Duodenal mucosa (tissue), 2 donors: Measurements from ENCODE around the gene MACROD1.
"Not testable (repeated sequence)": the region's sequence is repeated elsewhere in the genome, so short reads cannot be mapped to it uniquely, and the experiment has no call there.

Experiments
- H3K27ac ChIP-seq: one replicate; pipeline ENCODE4 v1.7.0; 2013; ENCODE audit warnings: low read depth, low read length
- H3K27me3 ChIP-seq, 2 donors: one replicate each; pipeline ENCODE4 v1.7.0; 2013; ENCODE audit warnings: low read length in 2 of 2, control low read depth in 1 of 2; ENCODE audit not compliant: insufficient read depth in 2 of 2, control insufficient read depth in 1 of 2
- H3K36me3 ChIP-seq, 2 donors: one replicate each; pipeline ENCODE4 v1.7.0; 2013; ENCODE audit warnings: low read length in 2 of 2, control low read depth in 1 of 2; ENCODE audit not compliant: insufficient read depth in 2 of 2, control insufficient read depth in 1 of 2
- H3K4me1 ChIP-seq, 2 donors: one replicate each; pipeline ENCODE4 v1.7.0; 2013; ENCODE audit warnings: low read length in 2 of 2, control low read depth in 1 of 2; ENCODE audit not compliant: insufficient read depth in 2 of 2, control insufficient read depth in 1 of 2
- H3K4me3 ChIP-seq, 2 donors: one replicate each; pipeline ENCODE4 v1.7.0; 2013; ENCODE audit warnings: low read length in 2 of 2, low read depth in 1 of 2
- H3K9ac ChIP-seq, 2 donors: one replicate each; pipeline ENCODE4 v1.7.0; 2013; ENCODE audit warnings: low read length in 2 of 2, low read depth in 1 of 2
- H3K9me3 ChIP-seq, 2 donors: one replicate each; pipeline ENCODE4 v1.7.0; 2013; ENCODE audit warnings: low read length in 2 of 2, control low read depth in 1 of 2; ENCODE audit not compliant: control insufficient read depth in 1 of 2

MACROD1 gene

DNA sequence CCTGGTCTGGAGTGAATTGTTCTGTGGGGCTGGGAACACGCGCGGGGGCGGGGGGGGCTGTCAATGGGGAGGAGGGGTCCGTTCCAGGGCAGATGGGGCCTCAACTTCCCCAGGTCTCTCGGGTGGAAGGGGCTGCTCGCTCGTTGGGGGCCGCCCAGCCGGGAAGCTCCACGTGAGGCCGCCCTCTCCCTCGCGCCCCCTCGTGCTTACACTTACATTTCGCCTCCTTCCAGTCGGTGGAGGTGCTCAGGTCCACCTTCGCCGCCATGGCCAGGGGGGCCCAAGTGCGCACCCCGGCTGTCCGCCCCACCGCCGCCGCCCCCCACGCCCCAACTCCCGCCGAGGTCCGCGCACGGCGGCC, 452 bp downstream of the MACROD1 start:
- Histone ChIP-seq H3K27ac (no peak overlapping the region), H3K4me3 (peak overlapping the region; percentile 46 to 71), H3K4me1 (peaks cover 11 to 13% of the 10 kb centered on the region in 2 donors), H3K27me3 (no peaks in the 10 kb centered on the region), H3K36me3 (no peaks in the 10 kb centered on the region), H3K9ac (peak overlapping the region; percentile 44 to 69), H3K9me3 (no peaks in the 10 kb centered on the region)

DNA sequence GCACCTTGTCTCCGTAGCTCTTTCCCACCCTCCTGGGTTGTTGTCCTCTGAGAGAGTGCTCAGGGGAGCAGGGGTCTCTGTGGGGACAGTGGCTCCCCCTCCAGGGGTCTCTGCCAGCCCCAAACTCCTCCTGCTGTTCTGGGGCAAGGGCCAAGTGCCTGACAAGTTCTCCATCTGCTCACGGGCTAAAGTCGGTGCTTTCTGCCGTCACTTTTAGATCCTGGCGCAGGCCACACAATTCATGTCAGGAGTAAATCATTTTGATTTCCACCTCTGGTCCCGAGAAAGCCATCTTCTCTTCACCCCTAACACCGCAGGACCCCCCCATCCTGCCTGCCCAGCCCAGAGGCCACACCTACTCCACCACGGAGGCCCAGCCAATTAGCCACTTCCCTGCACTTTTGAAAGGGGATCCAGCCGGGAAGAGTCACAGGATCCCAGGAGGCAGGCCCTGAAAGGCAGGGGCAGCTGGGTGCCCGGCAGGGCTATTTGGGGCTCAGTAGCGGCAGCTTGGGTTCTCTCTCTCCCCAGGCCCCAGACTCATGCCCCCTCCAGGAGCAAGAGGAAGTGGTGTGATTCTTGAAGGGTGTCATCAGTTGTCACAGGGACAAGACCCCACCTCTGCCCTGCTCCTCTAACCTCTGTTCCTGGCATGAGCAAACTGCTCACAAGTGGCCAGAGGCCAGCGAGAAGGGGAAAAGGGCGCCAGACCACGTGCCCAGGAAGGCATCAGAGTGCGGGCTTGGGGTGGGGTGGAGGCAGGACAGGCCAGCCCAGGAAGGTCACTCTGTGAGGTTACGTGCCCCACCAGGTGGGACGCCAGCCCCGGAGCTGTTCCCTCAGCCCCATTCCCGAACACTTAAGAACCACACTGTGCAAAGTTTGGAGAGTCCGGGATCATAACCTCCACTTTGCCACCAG, 1.3 kb downstream of the MACROD1 start:
- peak overlapping the region; percentile 44 to 69 for H3K9ac ChIP-seq
- no peaks in the 10 kb centered on the region for H3K9me3 ChIP-seq
- peak overlapping the region; percentile 46 to 71 for H3K4me3 ChIP-seq
- peak overlapping the region; percentile 5 for H3K27ac ChIP-seq
- peaks cover 11 to 13% of the 10 kb centered on the region in 2 donors for H3K4me1 ChIP-seq
- no peaks in the 10 kb centered on the region for H3K27me3 ChIP-seq
- no peaks in the 10 kb centered on the region for H3K36me3 ChIP-seq

DNA sequence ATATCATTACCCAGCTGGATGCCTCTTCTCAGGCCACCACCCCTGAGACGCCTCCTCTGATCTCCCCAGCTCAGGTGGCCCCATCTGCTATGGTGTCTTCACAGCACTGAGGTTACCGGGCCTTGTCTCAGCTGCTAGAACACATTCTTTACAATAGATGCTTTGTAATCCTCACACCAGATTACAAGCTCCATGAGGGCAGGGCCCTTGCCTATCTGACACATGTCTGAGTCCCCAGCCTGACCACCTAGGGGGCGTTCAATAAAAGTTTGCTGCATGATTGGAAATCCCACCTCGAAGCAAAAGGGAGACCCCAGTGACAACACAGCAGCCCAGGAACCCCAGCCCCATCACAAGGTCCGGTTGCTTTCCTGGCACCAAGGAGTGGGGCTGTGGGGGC, 2.0 kb downstream of the MACROD1 start:
- Histone ChIP-seq H3K27me3 (no peaks in the 10 kb centered on the region), H3K4me3 (no peak overlapping the region), H3K36me3 (no peaks in the 10 kb centered on the region), H3K27ac (no peak overlapping the region), H3K9me3 (no peaks in the 10 kb centered on the region), H3K9ac (no peak overlapping the region), H3K4me1 (peaks cover 11 to 13% of the 10 kb centered on the region in 2 donors)

DNA sequence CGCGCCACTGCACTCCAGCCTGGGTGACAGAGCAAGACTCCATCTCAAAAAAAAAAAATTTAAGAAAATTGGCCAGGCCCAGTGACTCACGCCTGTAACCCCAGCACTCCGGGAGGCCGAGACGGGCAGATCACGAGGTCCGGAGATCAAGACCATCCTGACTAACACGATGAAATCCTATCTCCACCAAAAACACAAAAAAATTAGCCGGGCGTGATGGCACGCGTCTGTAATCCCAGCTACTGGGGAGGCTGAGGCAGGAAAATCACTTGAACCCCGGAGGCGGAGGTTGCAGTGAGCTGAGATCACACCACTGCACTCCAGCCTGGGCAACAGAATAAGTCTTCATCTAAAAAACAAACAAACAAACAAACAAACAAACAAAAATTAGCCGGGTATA, 3.1 kb downstream of the MACROD1 start:
- not testable (repeated sequence) for H3K4me3 ChIP-seq, H3K27ac ChIP-seq, H3K27me3 ChIP-seq, H3K9ac ChIP-seq, H3K36me3 ChIP-seq, H3K9me3 ChIP-seq
- peaks cover 11 to 13% of the 10 kb centered on the region in 2 donors for H3K4me1 ChIP-seq

DNA sequence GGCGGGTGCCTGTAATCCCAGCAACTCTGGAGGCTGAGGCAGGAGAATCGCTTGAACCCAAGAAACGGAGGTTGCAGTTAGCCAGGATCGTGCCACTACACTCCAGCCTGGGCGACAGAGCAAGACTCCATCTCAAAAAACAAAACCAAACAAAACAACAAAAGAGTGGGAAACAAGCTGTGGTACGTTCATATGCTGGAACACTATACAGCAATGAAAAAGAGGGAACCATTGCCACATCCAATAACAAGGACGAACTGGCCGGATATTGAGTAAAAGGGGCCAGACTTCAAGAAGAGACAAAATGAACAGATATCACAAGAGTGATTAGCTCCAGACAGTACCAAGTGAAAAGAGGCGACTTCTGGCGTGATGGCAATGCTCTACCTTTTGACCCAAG, 4.9 kb downstream of the MACROD1 start:
- no peak overlapping the region for H3K9ac ChIP-seq
- no peaks in the 10 kb centered on the region for H3K27me3 ChIP-seq
- H3K4me1 ChIP-seq = peaks cover 11 to 13% of the 10 kb centered on the region in 2 donors
- no peaks in the 10 kb centered on the region for H3K9me3 ChIP-seq
- no peak overlapping the region for H3K4me3 ChIP-seq
- no peaks in the 10 kb centered on the region for H3K36me3 ChIP-seq
- H3K27ac ChIP-seq = no peak overlapping the region

DNA sequence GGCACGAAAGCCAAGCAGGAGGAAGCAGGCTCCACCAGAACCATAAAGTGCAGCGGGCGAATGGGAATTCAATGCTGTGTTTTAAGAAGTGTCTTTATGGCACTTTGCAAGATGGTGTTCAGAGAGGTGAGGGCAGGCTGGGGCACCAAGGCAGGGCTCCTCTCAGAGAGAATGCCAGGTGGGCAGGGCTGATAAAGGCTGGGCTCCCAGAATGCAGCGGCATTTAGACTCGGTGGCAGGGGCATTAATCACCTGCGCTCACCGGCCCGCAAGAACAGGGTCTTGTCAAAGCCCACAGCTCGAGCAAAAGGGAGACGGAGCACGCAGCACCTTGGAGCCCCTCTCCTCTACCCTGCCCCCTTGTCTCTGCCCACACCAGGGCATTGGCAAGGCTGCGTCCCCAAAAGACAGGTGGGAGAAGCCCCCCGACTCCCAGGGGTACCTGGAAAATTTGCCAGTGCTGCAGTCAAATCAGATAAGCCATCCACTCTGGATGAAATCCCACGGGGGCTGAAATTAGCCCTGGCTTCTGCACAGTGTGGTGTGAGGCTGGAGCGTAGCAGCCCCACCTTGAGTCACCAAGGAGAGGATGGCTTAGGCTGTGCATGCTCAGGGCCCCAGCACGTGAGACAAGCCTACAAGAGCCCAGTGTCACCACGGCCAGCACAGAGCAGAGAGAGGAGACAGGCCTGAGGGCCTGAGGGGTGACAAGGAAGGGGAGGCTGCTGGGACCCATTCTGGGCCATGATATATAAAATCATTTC, 8.1 kb downstream of the MACROD1 start:
- Histone ChIP-seq H3K4me3 (no peak overlapping the region), H3K4me1 (no peaks in the 10 kb centered on the region), H3K9me3 (no peaks in the 10 kb centered on the region), H3K27me3 (no peaks in the 10 kb centered on the region), H3K9ac (no peak overlapping the region), H3K27ac (no peak overlapping the region), H3K36me3 (no peaks in the 10 kb centered on the region)

DNA sequence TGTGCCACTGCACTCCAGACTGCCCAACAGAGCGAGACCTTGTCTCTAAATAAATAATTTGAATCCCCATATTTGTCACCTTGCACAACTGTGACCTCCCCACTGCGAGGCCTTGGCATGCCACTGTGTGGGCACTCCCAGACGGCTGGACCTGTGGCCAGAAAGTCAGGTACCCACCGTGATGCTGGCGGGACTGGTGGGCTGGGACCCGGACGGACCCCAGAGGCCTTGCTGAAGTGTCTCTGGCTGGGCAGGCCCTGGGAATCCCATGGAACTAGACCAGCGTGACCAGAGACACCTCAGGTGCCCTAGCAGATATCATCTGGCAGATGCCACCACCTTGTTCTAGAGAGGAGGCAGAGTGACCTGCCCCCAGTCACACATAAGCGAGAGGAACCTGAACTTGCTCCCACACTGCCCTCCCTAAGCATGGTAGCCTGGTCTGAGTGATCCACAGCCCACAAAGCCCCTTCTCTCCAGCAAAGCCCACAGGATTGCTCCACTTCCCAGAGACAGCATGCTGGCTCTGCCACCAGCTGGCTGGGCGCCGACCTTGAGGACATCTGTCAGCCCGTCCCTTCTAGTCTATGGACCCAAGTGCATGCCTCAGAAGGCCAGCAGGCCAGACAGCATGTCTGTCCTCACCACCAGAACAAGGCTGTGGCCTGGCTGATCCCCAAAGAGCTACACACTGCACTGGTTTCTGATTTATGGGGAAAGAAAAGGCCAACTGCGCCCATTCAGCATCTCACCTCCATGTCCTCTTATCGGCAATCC, 9.5 kb downstream of the MACROD1 start:
- no peaks in the 10 kb centered on the region for H3K4me1 ChIP-seq
- no peak overlapping the region for H3K9ac ChIP-seq
- no peak overlapping the region for H3K4me3 ChIP-seq
- no peak overlapping the region for H3K27ac ChIP-seq
- H3K27me3 ChIP-seq = no peaks in the 10 kb centered on the region
- no peaks in the 10 kb centered on the region for H3K9me3 ChIP-seq
- no peaks in the 10 kb centered on the region for H3K36me3 ChIP-seq

DNA sequence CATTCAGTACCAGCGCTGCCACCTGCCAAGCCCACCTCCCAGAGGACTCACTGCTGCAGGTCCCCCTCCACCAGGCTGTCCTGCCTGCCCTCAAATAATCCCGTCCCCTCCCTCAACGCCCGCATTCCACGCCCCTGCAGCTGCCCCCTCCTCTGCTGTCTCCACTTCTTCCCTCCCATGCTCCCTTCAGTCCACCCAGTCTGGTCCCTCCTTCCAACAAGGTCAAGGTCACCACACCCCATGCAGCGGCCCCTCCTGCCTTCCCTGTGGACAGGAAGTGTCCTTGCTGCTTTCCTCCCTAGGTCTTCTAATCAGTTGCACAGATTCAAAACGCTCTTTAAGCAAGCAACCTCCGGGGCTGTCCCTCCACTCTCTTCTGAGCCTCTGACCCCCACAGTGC, 12.1 kb downstream of the MACROD1 start:
- Histone ChIP-seq H3K4me1 (no peaks in the 10 kb centered on the region), H3K4me3 (no peak overlapping the region), H3K9me3 (no peaks in the 10 kb centered on the region), H3K9ac (no peak overlapping the region), H3K27me3 (no peaks in the 10 kb centered on the region), H3K27ac (no peak overlapping the region), H3K36me3 (no peaks in the 10 kb centered on the region)

DNA sequence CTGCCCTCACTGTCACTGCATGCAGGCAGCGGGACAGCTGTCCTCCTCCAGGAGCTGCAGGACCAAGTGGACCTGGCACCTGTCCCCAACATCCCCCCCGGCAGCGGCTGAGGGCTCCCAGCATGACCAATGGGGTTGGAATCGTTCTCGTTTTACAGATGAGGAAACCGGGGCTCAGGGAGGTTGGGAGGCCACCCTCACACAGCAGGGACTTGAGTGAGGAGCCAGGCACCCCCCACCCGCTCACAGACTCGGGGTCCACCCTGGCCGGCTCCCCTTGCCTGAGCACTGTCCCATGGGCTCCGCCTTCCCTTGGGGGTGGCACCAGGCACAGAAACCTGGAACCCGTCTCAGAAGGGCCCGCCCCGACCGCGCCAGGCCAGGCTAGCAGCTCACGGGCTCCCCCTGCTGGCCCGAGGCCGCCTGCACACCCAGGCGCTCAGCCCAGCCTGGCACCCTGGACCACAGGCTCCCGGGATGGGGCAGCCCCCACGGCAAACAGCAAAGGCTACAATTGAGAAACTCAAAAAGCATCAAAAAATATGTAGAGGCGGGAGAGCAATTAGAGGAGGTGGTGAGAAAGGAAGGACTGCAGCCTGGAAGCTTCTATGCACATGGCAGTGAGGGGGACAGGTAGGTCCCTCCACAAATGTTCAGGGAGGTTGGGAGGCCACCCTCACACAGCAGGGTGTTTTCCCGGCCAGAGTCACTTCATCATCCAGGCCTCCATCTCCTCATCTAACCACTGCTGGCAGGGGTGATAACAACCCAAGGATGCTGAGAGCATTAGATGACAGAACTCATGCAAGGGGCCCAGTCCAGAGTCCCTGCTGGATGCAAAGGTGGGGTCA, 12.8 kb downstream of the MACROD1 start:
- peak overlapping the region in 1 of 2 donors; percentile 8 for H3K4me3 ChIP-seq
- H3K36me3 ChIP-seq = no peaks in the 10 kb centered on the region
- no peak overlapping the region for H3K9ac ChIP-seq
- H3K4me1 ChIP-seq = no peaks in the 10 kb centered on the region
- H3K27ac ChIP-seq = no peak overlapping the region
- no peaks in the 10 kb centered on the region for H3K27me3 ChIP-seq
- H3K9me3 ChIP-seq = no peaks in the 10 kb centered on the region
